ENCODE results near the gene RNU6-1.

GRCh38 chr15:67821784-67822440 is 17.9 kb downstream of the RNU6-1 start:
- TF ChIP-seq POLR2A (IDR thresholded peaks at IDR 0.05): no peak
- TF ChIP-seq, protein P1, sequence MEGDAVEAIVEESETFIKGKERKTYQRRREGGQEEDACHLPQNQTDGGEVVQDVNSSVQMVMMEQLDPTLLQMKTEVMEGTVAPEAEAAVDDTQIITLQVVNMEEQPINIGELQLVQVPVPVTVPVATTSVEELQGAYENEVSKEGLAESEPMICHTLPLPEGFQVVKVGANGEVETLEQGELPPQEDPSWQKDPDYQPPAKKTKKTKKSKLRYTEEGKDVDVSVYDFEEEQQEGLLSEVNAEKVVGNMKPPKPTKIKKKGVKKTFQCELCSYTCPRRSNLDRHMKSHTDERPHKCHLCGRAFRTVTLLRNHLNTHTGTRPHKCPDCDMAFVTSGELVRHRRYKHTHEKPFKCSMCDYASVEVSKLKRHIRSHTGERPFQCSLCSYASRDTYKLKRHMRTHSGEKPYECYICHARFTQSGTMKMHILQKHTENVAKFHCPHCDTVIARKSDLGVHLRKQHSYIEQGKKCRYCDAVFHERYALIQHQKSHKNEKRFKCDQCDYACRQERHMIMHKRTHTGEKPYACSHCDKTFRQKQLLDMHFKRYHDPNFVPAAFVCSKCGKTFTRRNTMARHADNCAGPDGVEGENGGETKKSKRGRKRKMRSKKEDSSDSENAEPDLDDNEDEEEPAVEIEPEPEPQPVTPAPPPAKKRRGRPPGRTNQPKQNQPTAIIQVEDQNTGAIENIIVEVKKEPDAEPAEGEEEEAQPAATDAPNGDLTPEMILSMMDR (IDR thresholded peaks at IDR 0.05): no peak

All from breast epithelium (tissue), 3 donors.